HG03442 (cell line): ENCODE results near the gene CRTC3.
"Not testable (repeated sequence)": the region's sequence is repeated elsewhere in the genome, so short reads cannot be mapped to it uniquely, and the experiment has no call there.

Experiments used
- ATAC-seq: cut with Tn5 transposase; IDR thresholded peaks from one replicate; pipeline ENCODE4 v1.9.1; 2021; ENCODE audit warnings: mild to moderate bottlenecking, moderate library complexity; ENCODE audit not compliant: unreplicated experiment

Gene CRTC3

GRCh38 chr15:90618330-90619125 is 88.8 kb downstream of the CRTC3 start:
- ATAC-seq: no peak

- ATAC-seq: no peak
Observed at GRCh38 chr15:90619468-90619867, 89.7 kb downstream of the CRTC3 start.

- ATAC-seq: no peak
Observed at GRCh38 chr15:90619939-90620338, 90.2 kb downstream of the CRTC3 start.

- peak; percentile 75 for ATAC-seq
Observed at GRCh38 chr15:90620379-90621067, 90.8 kb downstream of the CRTC3 start.

GRCh38 chr15:90623854-90624253 is 94.1 kb downstream of the CRTC3 start:
- no peak for ATAC-seq

GRCh38 chr15:90624278-90624981 is 94.7 kb downstream of the CRTC3 start:
- no peak for ATAC-seq

- ATAC-seq: no peak
Observed at GRCh38 chr15:90625037-90625436, 95.3 kb downstream of the CRTC3 start.

- ATAC-seq: no peak
Observed at GRCh38 chr15:90629217-90629616, 99.5 kb downstream of the CRTC3 start.

- no peak for ATAC-seq
Observed at GRCh38 chr15:90633360-90633759, 103.6 kb downstream of the CRTC3 start.

- ATAC-seq: not testable (repeated sequence)
Observed at GRCh38 chr15:90636993-90637392, 107.3 kb downstream of the CRTC3 start.

GRCh38 chr15:90637693-90638092 is 108.0 kb downstream of the CRTC3 start:
- no peak for ATAC-seq

- ATAC-seq: no peak
Observed at GRCh38 chr15:90638201-90638691, 108.5 kb downstream of the CRTC3 start.

GRCh38 chr15:90638963-90639362 is 109.2 kb downstream of the CRTC3 start:
- no peak for ATAC-seq

GRCh38 chr15:90640862-90641261 is 111.1 kb downstream of the CRTC3 start:
- no peak for ATAC-seq

- ATAC-seq: no peak
Observed at GRCh38 chr15:90641581-90642463, 112.1 kb downstream of the CRTC3 start.

- no peak for ATAC-seq
Observed at GRCh38 chr15:90642464-90643300, 113.0 kb downstream of the CRTC3 start.

- no peak for ATAC-seq
Observed at GRCh38 chr15:90643301-90643632, 113.5 kb downstream of the CRTC3 start.

GRCh38 chr15:90644526-90644925 is 114.8 kb downstream of the CRTC3 start:
- ATAC-seq: no peak

- no peak for ATAC-seq
Observed at GRCh38 chr15:90644952-90645725, 115.4 kb downstream of the CRTC3 start.
